Measurements from ENCODE around the gene NFATC3.

The NFATC3 gene

GRCh38 chr16:68186877-68187276 lies 101.7 kb downstream of the NFATC3 start:
- no peak for DNase-seq (ENCODE audit: low read depth in 2 of 2)

DNA sequence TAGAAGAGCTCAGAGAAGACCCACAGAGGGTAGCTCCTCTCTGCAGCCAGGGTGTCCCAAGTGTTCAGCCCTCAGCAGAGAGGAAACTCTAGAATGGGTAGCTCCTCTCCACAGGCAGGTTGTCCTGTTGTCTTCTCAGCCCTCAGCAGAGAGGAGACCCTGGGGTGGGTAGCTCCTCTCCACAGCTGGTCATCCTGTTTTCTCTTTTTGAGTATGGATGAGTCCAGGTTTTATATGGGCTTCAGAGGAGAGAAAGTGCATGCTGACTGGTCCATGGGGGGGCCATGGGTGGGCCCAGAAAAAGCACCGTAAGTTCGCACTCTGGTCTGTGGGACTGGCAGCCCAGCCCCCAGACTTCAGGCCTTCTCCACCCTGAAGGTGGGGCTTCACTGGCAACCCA lies 102.3 kb downstream of the NFATC3 start:
- no peak for DNase-seq (ENCODE audit: low read depth in 2 of 2)

DNA sequence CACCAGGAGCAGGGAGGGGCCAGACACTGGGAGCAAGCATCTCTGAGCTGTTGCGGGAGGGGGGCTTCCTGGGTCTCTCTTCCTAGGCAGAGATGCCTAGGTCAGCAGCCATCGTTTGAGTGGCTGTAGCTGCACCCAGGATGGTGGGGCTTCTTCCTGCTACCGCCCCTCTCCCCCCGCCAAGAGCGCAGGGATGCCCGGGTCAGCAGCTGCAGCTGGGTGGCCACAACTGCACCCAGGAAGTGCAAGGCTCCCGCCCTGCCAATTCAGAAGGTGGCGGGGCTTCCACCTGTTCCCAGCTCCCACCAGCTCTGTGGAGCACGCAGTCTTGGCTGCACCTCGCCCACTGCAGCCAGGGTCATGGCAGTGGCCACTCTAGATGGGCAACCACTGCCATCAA lies 103.0 kb downstream of the NFATC3 start:
- DNase-seq (ENCODE audit: low read depth in 2 of 2) = no peak

GRCh38 chr16:68190081-68190480 lies 104.9 kb downstream of the NFATC3 start:
- no peak for DNase-seq (ENCODE audit: low read depth in 2 of 2)

- DNase-seq (ENCODE audit: low read depth in 2 of 2) = no peak
These were observed 105.8 kb downstream of the NFATC3 start for GRCh38 chr16:68190736-68191510.

GRCh38 chr16:68194251-68194650 lies 109.1 kb downstream of the NFATC3 start:
- DNase-seq (ENCODE audit: low read depth in 2 of 2) = no peak

DNA sequence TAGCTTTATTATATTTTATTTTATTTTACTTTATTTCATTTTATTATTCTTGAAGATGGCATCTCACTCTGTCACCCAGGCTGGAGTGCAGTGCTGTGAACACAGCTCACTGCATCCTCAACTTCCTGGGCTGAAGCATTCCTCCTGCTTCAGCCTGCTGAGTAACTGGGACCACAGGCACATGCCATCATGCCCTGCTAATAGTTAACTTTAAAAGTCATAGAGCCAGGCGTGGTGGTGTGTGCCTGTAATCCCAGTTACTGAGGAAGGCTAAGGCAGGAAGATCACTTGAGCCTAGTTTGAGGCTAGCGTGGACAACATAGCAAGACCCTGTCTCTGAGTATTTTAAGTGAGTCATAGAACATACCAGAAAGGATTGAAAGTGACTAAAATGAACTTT lies 112.1 kb downstream of the NFATC3 start:
- DNase-seq (ENCODE audit: low read depth in 2 of 2) = no peak

DNA sequence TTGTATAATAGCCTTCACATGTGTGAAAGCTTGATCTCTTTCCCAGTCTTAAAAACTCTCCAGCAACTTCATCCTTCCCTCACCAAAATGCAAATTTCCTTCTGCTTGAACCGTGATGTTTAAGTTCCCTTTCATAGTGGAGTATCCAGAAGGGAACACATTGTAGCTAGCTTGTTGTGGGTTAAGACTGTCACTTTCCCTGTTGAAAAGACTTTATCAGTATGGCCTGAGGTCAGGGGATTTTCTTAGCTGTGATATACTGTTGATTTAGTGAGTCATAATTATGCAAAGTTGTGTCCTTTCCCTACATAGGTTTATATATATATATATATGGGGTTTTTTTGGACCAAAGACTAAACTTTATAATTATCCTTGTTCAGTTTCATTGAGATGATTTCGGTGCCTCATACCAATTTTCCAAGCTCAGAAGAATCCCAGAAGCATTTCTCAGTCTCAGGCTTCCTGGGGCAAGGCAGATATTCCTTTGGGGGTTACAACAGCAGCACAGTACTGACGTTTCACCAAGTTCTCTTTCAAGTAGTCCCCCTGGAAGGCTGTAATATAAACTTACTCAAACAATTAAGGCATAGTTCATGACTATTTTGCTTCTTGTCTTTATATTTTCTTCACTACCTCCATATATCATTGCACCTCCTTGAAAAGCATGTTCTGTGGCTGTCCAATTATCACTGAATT lies 115.1 kb downstream of the NFATC3 start:
- peak in 1 of 2 experiments; percentile 4 for DNase-seq (ENCODE audit: low read depth in 2 of 2)

GRCh38 chr16:68202091-68202519 lies 116.9 kb downstream of the NFATC3 start:
- DNase-seq (ENCODE audit: low read depth in 2 of 2) = no peak

- no peak for DNase-seq (ENCODE audit: low read depth in 2 of 2)
These were observed 121.1 kb downstream of the NFATC3 start for GRCh38 chr16:68206245-68206644.

DNA sequence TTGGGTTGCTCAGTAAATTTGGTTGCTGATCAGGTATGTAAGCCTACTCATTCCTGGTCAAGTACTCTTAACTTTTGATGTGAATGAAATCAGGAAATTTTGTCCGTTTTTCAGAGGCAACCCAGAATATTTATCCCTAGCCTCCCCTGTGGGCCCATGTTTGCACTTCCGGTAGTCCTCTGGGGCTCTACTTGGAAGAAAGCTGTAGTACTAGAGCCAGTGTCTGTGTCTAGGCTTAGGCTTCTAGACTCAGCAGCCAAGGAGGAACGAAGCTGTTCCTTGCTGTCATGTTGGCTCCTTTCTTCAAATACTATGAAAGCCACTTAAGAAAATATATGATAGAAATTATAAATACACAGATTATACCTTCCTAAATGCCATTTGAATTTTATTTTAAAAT lies 129.6 kb downstream of the NFATC3 start:
- no peak for DNase-seq (ENCODE audit: low read depth in 2 of 2)

DNA sequence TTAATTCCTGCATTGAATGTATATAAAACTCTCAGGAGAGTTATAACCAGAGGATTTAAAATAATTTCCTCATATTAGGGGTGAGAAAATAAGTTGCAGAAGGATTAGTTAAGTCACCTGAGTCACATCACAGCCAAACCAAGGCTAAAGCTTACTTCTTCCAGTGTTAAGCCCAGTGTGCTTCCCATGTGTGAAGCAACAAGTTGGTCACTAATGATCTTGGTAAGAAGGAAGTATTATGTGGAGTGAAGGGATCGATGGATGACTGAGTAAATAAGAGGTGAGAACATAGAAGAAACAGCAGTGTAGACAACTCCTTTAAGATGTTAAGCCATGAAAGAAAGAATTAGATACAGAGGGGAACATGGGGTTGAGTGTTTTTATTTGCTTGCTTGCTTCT lies 130.1 kb downstream of the NFATC3 start:
- no peak for DNase-seq (ENCODE audit: low read depth in 2 of 2)

DNA sequence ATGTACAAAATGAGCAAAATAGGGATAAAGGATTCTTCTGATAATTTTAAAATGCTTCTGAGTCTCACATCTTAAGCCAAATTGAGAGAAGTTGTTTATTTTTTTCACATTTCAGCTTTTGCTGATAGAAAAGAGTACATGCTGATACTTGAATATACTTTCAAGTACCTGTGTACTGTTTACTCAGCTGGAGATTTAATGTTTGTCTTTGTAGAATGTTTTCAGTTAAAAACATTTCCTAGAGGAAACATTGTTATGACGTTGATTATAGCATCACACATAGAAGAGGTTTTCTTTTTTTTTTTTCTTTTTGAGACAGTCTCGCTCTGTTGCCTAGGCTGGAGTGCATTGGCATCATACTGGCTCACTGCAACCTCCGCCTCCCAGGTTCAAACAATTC lies 131.1 kb downstream of the NFATC3 start:
- no peak for DNase-seq (ENCODE audit: low read depth in 2 of 2)

GRCh38 chr16:68217506-68217905 lies 132.3 kb downstream of the NFATC3 start:
- no peak for DNase-seq (ENCODE audit: low read depth in 2 of 2)

- DNase-seq (ENCODE audit: low read depth in 2 of 2) = no peak
These were observed 134.7 kb downstream of the NFATC3 start for GRCh38 chr16:68219725-68220351.

- no peak for DNase-seq (ENCODE audit: low read depth in 2 of 2)
These were observed 137.9 kb downstream of the NFATC3 start for GRCh38 chr16:68223072-68223471.

- DNase-seq (ENCODE audit: low read depth in 2 of 2) = no peak
These were observed 140.9 kb downstream of the NFATC3 start for GRCh38 chr16:68226116-68226515.

- DNase-seq (ENCODE audit: low read depth in 2 of 2) = no peak
These were observed 142.1 kb downstream of the NFATC3 start for GRCh38 chr16:68227183-68227793.

DNA sequence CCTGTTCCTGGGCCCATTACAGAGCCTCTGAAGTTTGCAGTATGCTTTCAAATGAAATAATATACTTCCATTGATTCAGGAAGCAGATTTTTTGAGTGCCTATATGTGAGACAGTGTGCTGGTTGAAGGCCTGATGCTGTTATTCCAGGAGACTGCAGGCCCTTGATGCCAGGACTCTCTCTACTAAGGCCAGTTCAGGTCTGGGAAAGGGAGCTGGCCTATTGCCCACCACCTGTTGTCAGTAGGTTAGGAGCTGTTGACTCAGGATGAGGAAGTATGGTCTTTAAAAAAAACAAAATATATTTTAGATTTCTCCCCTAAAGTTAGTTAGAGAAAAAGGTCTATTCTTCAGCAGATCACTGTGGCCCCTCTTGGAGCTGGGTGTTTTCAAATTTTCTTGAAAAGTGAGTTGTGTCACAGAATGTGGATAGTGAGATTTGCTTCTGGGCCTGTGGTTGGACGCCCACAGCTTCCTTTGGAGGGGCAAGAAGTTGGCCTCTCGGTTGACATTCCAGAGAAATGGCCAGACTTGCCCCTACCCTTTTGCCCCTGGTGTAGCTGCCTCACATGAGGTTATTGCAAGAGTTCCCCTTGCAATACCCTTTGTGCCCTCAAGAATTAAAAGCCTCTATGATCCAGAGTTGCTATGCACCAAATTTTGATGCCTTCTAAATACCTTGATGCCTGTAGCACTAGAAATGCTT lies 142.8 kb downstream of the NFATC3 start:
- no peak for DNase-seq (ENCODE audit: low read depth in 2 of 2)

- no peak for DNase-seq (ENCODE audit: low read depth in 2 of 2)
These were observed 143.5 kb downstream of the NFATC3 start for GRCh38 chr16:68228652-68229051.

DNA sequence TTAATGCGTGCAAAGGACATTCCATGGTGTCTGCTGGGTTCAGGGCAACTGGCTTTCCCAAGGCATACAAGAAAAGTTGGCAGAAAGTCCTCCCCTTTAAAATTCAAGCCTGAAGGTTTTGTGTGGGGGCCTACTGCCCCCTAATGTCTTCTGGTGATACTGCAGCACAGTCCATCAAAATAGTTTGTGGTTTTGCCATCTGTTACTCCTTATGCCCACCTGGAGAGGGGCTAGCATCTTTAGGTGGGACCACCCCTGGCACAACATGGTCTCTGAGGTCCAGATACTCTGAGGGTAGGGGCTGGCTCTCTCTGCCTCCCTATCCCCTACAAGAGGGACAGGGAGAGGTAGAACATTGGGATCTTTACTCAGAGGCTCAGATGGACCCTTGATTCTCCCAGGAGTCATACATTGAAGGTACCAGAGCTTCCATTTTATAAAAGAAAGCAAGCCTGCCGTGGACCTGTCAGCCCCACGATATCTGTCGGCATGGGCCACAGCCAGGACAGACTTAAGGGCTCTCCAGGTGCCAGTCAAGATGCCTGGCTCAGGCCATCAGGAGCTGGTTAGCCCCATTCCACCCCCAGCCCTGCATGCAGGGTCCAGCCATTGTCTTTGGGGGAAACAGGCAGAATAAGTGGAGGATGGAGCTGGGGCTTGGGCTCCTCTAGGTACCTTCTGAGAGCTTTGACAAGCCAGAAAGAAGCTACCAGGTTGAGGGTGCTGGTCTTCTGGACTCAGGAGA lies 144.4 kb downstream of the NFATC3 start:
- DNase-seq (ENCODE audit: low read depth in 2 of 2) = peak in 1 of 2 experiments; percentile 38
